GM12878 (cell line): ENCODE results near the gene TRIOBP. TPM values are rescaled to one million over a fixed set of nuclear protein-coding genes. Genes with fewer than 3 reads are reported as not detected.

ENCODE experiments used
- ATAC-seq: fragments of 200-7000 bp; cut with Tn5 transposase; 3 replicates; pipeline ENCODE4 v1.9.1; 2020; ENCODE audit warnings: mild to moderate bottlenecking, moderate library complexity
- BruUV-seq: library from RNA; stranded (reverse); fragments of 400-500 nt; replicated peaks from 2 replicates; lab custom pipeline; 2021; lab: Mats Ljungman, UMichigan
- CTCF ChIA-PET: fragments of 300-600 bp; sonication (Branson Sonifier 250); formaldehyde crosslinking; extraction: SDS; loops from one replicate; lab custom pipeline; 2021; ENCODE audit warnings: inconsistent platforms; lab: Yijun Ruan, JAX
- POLR2A ChIA-PET: fragments of 350-600 bp; formaldehyde crosslinking; extraction: SDS; loops from one replicate; lab custom pipeline; 2021; ENCODE audit warnings: inconsistent platforms; lab: Charles Lee
- RAD21 ChIA-PET: fragments of 300-600 bp; sonication (Branson Sonifier 250); formaldehyde crosslinking; loops from one replicate; lab custom pipeline; 2023; ENCODE audit warnings: antibody characterized with exemption; ENCODE audit not compliant: unreplicated experiment; lab: Charles Lee
- SMC1A ChIA-PET: fragments of 300-600 bp; sonication (Branson Sonifier 250); formaldehyde crosslinking; loops from one replicate; lab custom pipeline; 2023; ENCODE audit not compliant: unreplicated experiment, uncharacterized antibody; lab: Charles Lee
- DNase-seq: peaks from one replicate; pipeline ENCODE4 v3.0.0-alpha.2; 2011; ENCODE audit warnings: low read depth, low spot score
- FAIRE-seq: peaks from 3 replicates; lab custom pipeline; 2011; peaks lifted over from hg19 to GRCh38; lab: Jason Lieb, UNC
- H2AFZ ChIP-seq: 2 replicates; pipeline ENCODE4 v1.6.0; 2011; ENCODE audit warnings: low read depth, low read length, control low read depth; ENCODE audit not compliant: control insufficient read depth
- H3K27ac ChIP-seq: 2 replicates; pipeline ENCODE4 v1.5.1; 2011; ENCODE audit warnings: control low read depth; ENCODE audit not compliant: control insufficient read depth, insufficient read depth
- H3K27me3 ChIP-seq, 2 experiments: replicated peaks in 1 of 2; 2 replicates each; pipeline versions ENCODE4 v1.6.0 to v1.6.1; 2011; ENCODE audit warnings: low read length in 1 of 2; ENCODE audit not compliant: control insufficient read depth in 2 of 2, insufficient read depth in 2 of 2
- H3K36me3 ChIP-seq, 2 experiments: 2 replicates each; pipeline ENCODE4 v1.5.1; 2011; ENCODE audit warnings: low read length in 1 of 2; ENCODE audit not compliant: control insufficient read depth in 2 of 2, insufficient read depth in 2 of 2
- H3K4me1 ChIP-seq: 2 replicates; pipeline ENCODE4 v1.6.1; 2011; ENCODE audit warnings: mild to moderate bottlenecking, low read length, moderate library complexity, mixed read lengths; ENCODE audit not compliant: control insufficient read depth, insufficient read depth
- H3K4me2 ChIP-seq: 2 replicates; pipeline ENCODE4 v1.6.0; 2011; ENCODE audit warnings: control low read depth; ENCODE audit not compliant: control insufficient read depth, insufficient read depth
- H3K4me3 ChIP-seq: fragments of 200-600 bp; sonication (generic); 2 replicates; pipeline ENCODE4 v1.5.1; 2016
- H3K79me2 ChIP-seq: 2 replicates; pipeline ENCODE4 v1.6.0; 2011; ENCODE audit warnings: low read length; ENCODE audit not compliant: control insufficient read depth, insufficient read depth
- H3K9ac ChIP-seq: 2 replicates; pipeline ENCODE4 v1.8.0; 2011; ENCODE audit warnings: low read length, control low read depth, mixed read lengths; ENCODE audit not compliant: control insufficient read depth, insufficient read depth
- H3K9me3 ChIP-seq: replicated peaks from 3 replicates; pipeline ENCODE4 v1.5.1; 2011; ENCODE audit warnings: mild to moderate bottlenecking, low read length; ENCODE audit not compliant: control insufficient read depth, insufficient read depth
- H4K20me1 ChIP-seq: 2 replicates; pipeline ENCODE4 v1.6.0; 2011; ENCODE audit not compliant: control insufficient read depth, insufficient read depth
- ATF3 ChIP-seq: IDR thresholded peaks from 2 replicates; pipeline ENCODE4 v1.6.1; 2011; ENCODE audit warnings: low read depth, mild to moderate bottlenecking, low read length, moderate library complexity, borderline replicate concordance; ENCODE audit errors: extremely low read depth
- BMI1 ChIP-seq: fragments of 450-650 bp; IDR thresholded peaks from 2 replicates; pipeline ENCODE4 v1.6.1; 2016; ENCODE audit warnings: mild to moderate bottlenecking, moderate library complexity, borderline replicate concordance
- CBFB ChIP-seq: IDR thresholded peaks from 2 replicates; pipeline ENCODE4 v1.6.1; 2016; ENCODE audit warnings: antibody characterized with exemption, low read depth
- CBX5 ChIP-seq: sonication (generic); IDR thresholded peaks from 2 replicates; pipeline ENCODE4 v1.6.1; 2016; ENCODE audit warnings: low read depth, moderate library complexity, mild to moderate bottlenecking, inconsistent platforms
- CHD4 ChIP-seq: fragments of 200-600 bp; sonication (generic); IDR thresholded peaks from 2 replicates; pipeline ENCODE4 v1.6.1; 2016; ENCODE audit warnings: mild to moderate bottlenecking
- FOXK2 ChIP-seq: fragments of 450-650 bp; IDR thresholded peaks from 2 replicates; pipeline ENCODE4 v1.6.1; 2017; ENCODE audit warnings: mild to moderate bottlenecking, moderate library complexity
- FOXM1 ChIP-seq: IDR thresholded peaks from 2 replicates; pipeline ENCODE4 v1.6.1; 2012; ENCODE audit warnings: low read depth, mild to moderate bottlenecking, inconsistent platforms, low read length, moderate library complexity
- MYC ChIP-seq: IDR thresholded peaks from 2 replicates; pipeline ENCODE4 v1.6.1; 2011; ENCODE audit warnings: mild to moderate bottlenecking, low read length, moderate library complexity, inconsistent platforms; ENCODE audit not compliant: insufficient read depth, insufficient replicate concordance, insufficient read length, severe bottlenecking
- PBX3 ChIP-seq: IDR thresholded peaks from 2 replicates; pipeline ENCODE4 v1.6.1; 2011; ENCODE audit warnings: mild to moderate bottlenecking, low read depth, low read length, moderate library complexity; ENCODE audit not compliant: insufficient replicate concordance
- SREBF1 ChIP-seq: IDR thresholded peaks from 2 replicates; pipeline ENCODE4 v1.6.1; 2012; ENCODE audit warnings: mild to moderate bottlenecking, low read length
- TBL1XR1 ChIP-seq: IDR thresholded peaks from 2 replicates; pipeline ENCODE4 v1.6.1; 2012; ENCODE audit warnings: low read depth, low read length, improper control_type of control experiment
- TCF3 ChIP-seq: IDR thresholded peaks from 2 replicates; pipeline ENCODE4 v1.6.1; 2012; ENCODE audit warnings: low read depth, mild to moderate bottlenecking, low read length, borderline replicate concordance; ENCODE audit not compliant: insufficient read depth
- ZNF217 ChIP-seq: fragments of 450-650 bp; IDR thresholded peaks from 2 replicates; pipeline ENCODE4 v1.6.1; 2017; ENCODE audit warnings: antibody characterized with exemption, mild to moderate bottlenecking
- ZNF274 ChIP-seq: IDR thresholded peaks from one replicate; pipeline ENCODE4 v1.8.0; 2011; ENCODE audit not compliant: insufficient read length, insufficient read depth
- ZSCAN29 ChIP-seq: fragments of 450-650 bp; IDR thresholded peaks from 2 replicates; pipeline ENCODE4 v1.6.1; 2017; ENCODE audit warnings: mild to moderate bottlenecking, moderate library complexity
- WGBS: methylation state at CpG from one replicate; pipeline ENCODE4 v1.1.6; 2016; ENCODE audit warnings: low lambda C conversion rate; ENCODE audit not compliant: insufficient replicate concordance, insufficient coverage; ENCODE audit errors: missing lambda C conversion rate; 5-methylcytosine and 5-hydroxymethylcytosine counted together
- in situ Hi-C: fragments of 300-500 bp; cut with MboI; formaldehyde crosslinking; loops from 9 replicates; pipeline ENCODE4 v1.14.3; 2018; ENCODE audit warnings: mixed read lengths
- intact Hi-C: fragments of 100-400 bp; cut with micrococcal nuclease; formaldehyde crosslinking; loops from one replicate; pipeline ENCODE4 v1.14.2; 2022; ENCODE audit not compliant: unreplicated experiment
- polyA plus RNA-seq, 11 experiments: library from polyadenylated mRNA; depleted of rRNA in 4 of 11; unstranded in 6 of 11; stranded (reverse) in 5 of 11; fragments of >200 nt; fragmentation: Nextera tagmentation in 4 of 11; fragmentation: Illumina TruSeq in 1 of 11; extraction: Ambion mirVana in 4 of 11; extraction: Trizol in 1 of 11; gene quantifications; 1 replicate in 1 of 11; 2 replicates in 10 of 11; pipeline versions ENCODE4 v1.2.1 to v1.2.3, GENCODE V29; 2011 to 2016; ENCODE audit warnings: inconsistent platforms in 2 of 11, missing spikeins in 2 of 11, low read depth in 1 of 11
- total RNA-seq, 4 experiments: library from RNA; depleted of rRNA in 3 of 4; stranded (reverse); fragments of >200 nt in 3 of 4; fragmentation: Illumina TruSeq in 1 of 4; extraction: Trizol in 1 of 4; gene quantifications; 2 replicates each; pipeline versions ENCODE4 v1.2.1 to v1.2.3, GENCODE V29; 2013 to 2021

The TRIOBP gene
- total and polyA plus RNA-seq, 10 of the 15 experiments (the other 5 are each of a cell fraction or from before 2014, with no cell fraction given) = 0.21 to 23.6 (median 11.9) TPM

- ChIA-PET POLR2A (no interaction called here), RAD21 (no interaction called here), SMC1A (no interaction called here), CTCF (interaction anchor here (0.6 kb wide), 1 partner anchor 90 kb away, joined by 3 read pairs; no protein-coding TSS in a partner anchor)
- in situ Hi-C loops = no loop called here
- H4K20me1 ChIP-seq = no peaks in the 10 kb centered on the region; the same call in 1 of the 2 replicates
- H3K79me2 ChIP-seq = peaks cover 21% of the 10 kb centered on the region
- DNase-seq (no peak), FAIRE-seq (no peak), ATAC-seq (no peak)
- BruUV-seq = no TSS peak
- no peaks in the 10 kb centered on the region for H3K9me3 ChIP-seq
- no peaks in the 10 kb centered on the region for H3K27me3 ChIP-seq
- WGBS = 71% methylated on average over 13 of the region's 14 CpGs
- no peak overlapping the region for H3K9ac ChIP-seq
- no peak overlapping the region for H3K4me2 ChIP-seq
- no peak for TF ChIP-seq PBX3
- H3K36me3 ChIP-seq = peaks cover 2 to 3% of the 10 kb centered on the region in 2 experiments; a peak in 3 of 4 replicates
- intact Hi-C loops = no loop called here
- no peak overlapping the region for H2AFZ ChIP-seq
- no peak overlapping the region for H3K4me3 ChIP-seq
- no peak overlapping the region for H3K27ac ChIP-seq
- peaks cover 5% of the 10 kb centered on the region; the same call in 1 of the 2 replicates for H3K4me1 ChIP-seq
Measured at GRCh38 chr22:37750596-37751162, 53.8 kb downstream of the TRIOBP start.

- FAIRE-seq (no peak), ATAC-seq (no peak), DNase-seq (no peak)
- Histone ChIP-seq H3K36me3 (peaks cover 2 to 8% of the 10 kb centered on the region in 2 experiments; a peak in 3 of 4 replicates), H4K20me1 (no peaks in the 10 kb centered on the region; the same call in 1 of the 2 replicates), H3K27ac (no peak overlapping the region), H3K27me3 (no peaks in the 10 kb centered on the region), H3K9me3 (no peaks in the 10 kb centered on the region), H3K4me1 (peaks cover 5% of the 10 kb centered on the region; the same call in 1 of the 2 replicates), H3K4me2 (no peak overlapping the region), H2AFZ (no peak overlapping the region), H3K79me2 (peaks cover 17% of the 10 kb centered on the region), H3K4me3 (no peak overlapping the region), H3K9ac (no peak overlapping the region)
- WGBS = 79% methylated on average over 9 of the region's 11 CpGs
- ChIA-PET SMC1A (no interaction called here), POLR2A (no interaction called here), RAD21 (no interaction called here), CTCF (no interaction called here)
- in situ Hi-C loops = no loop called here
- BruUV-seq = no TSS peak
- intact Hi-C loops = no loop called here
- TF ChIP-seq BMI1 = no peak
- no peak for TF ChIP-seq CBX5
- no peak for TF ChIP-seq ATF3
- TF ChIP-seq TCF3 = no peak
- TF ChIP-seq CBFB = no peak
- TF ChIP-seq ZNF274 = no peak
- no peak for TF ChIP-seq MYC
- TF ChIP-seq CHD4 = no peak
- TF ChIP-seq SREBF1 = no peak
- TF ChIP-seq TBL1XR1 = no peak
- no peak for TF ChIP-seq FOXM1
- no peak for TF ChIP-seq ZNF217
- no peak for TF ChIP-seq FOXK2
- TF ChIP-seq ZSCAN29 = no peak
Measured at GRCh38 chr22:37751449-37752188, 54.8 kb downstream of the TRIOBP start.
